ENCODE results near the gene PIGN. TPM values are rescaled to one million over a fixed set of nuclear protein-coding genes. Genes with fewer than 3 reads are reported as not detected.

The PIGN gene
- total RNA-seq, 1 donor from 2014 or later, result 22.6 TPM

DNA sequence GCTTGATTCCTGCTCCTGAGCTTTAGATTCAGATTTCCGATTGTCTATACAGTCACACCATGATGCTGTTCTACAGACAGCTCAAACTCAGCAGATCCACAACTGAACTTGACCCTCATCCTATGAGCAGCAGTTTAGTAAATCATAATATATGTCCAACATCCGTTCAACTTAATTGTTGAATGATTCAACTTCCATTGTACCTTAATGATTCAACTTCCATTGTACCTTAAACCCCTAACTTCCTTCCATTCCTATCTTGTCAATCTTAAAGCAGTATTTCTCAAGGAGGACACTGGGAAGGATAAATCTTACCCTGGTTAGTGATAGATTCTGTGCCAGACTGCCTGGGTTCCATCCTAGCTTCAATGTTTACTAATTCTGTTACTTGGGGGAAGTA lies 60.1 kb downstream of the PIGN start:
- Histone ChIP-seq H3K27me3 (ENCODE audit: control insufficient read depth, insufficient read depth, low read length) (no peaks in the 10 kb centered on the region), H3K36me3 (ENCODE audit: control insufficient read depth, insufficient read depth, low read length) (no peaks in the 10 kb centered on the region), H3K4me3 (ENCODE audit: low read depth, low read length) (no peak overlapping the region)
- DNase-seq (ENCODE audit: low read depth), result no peak
- TF ChIP-seq, protein P1, sequence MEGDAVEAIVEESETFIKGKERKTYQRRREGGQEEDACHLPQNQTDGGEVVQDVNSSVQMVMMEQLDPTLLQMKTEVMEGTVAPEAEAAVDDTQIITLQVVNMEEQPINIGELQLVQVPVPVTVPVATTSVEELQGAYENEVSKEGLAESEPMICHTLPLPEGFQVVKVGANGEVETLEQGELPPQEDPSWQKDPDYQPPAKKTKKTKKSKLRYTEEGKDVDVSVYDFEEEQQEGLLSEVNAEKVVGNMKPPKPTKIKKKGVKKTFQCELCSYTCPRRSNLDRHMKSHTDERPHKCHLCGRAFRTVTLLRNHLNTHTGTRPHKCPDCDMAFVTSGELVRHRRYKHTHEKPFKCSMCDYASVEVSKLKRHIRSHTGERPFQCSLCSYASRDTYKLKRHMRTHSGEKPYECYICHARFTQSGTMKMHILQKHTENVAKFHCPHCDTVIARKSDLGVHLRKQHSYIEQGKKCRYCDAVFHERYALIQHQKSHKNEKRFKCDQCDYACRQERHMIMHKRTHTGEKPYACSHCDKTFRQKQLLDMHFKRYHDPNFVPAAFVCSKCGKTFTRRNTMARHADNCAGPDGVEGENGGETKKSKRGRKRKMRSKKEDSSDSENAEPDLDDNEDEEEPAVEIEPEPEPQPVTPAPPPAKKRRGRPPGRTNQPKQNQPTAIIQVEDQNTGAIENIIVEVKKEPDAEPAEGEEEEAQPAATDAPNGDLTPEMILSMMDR (IDR thresholded peaks at IDR 0.05; ENCODE audit: insufficient read depth, low read length, poor library complexity, severe bottlenecking), result no peak

DNA sequence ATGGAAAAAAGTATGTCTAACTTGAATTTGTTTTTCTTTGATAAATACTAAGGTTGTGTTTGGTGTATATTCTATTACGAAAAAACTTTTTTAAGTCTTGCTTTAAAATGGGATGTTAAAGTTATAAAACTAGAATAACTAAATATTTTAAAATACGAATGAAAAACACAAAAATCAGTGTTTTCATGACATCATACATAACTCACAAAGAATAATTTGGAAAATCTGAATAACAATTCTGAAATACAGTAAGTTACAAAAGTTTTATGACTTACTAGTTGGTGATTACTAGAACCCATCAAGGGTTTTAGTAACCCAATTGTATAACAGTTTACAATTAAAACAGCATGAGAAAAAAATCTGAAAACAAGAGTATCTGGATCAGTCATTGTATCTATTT lies 61.2 kb downstream of the PIGN start:
- Histone ChIP-seq H3K27me3 (ENCODE audit: control insufficient read depth, insufficient read depth, low read length) (no peaks in the 10 kb centered on the region), H3K36me3 (ENCODE audit: control insufficient read depth, insufficient read depth, low read length) (no peaks in the 10 kb centered on the region), H3K4me3 (ENCODE audit: low read depth, low read length) (no peak overlapping the region)
- no peak for DNase-seq (ENCODE audit: low read depth)
- TF ChIP-seq, protein P1 (IDR thresholded peaks at IDR 0.05; ENCODE audit: insufficient read depth, low read length, poor library complexity, severe bottlenecking), result no peak

DNA sequence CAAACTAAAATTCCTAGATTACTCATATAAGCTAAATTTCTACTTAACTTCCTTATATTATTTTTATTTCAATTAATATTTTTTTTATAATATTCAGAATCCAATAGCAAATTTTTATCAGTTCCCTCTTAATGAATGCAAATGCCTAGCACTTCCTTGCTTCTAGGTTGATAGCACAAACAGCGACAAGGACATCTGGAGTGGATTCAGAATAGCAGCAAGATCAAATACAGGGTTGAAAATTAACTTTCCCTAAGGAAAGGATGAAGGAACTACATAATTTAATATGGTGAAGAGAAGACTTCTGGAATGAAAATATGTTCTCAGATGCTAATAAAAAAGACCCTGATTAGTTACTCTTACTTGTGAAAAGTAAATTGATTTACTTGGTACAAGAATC lies 64.5 kb downstream of the PIGN start:
- no peaks in the 10 kb centered on the region for H3K36me3 ChIP-seq (ENCODE audit: control insufficient read depth, insufficient read depth, low read length)
- DNase-seq (ENCODE audit: low read depth), result no peak
- no peak overlapping the region for H3K4me3 ChIP-seq (ENCODE audit: low read depth, low read length)
- H3K27me3 ChIP-seq (ENCODE audit: control insufficient read depth, insufficient read depth, low read length), result no peaks in the 10 kb centered on the region
- TF ChIP-seq, protein P1 (IDR thresholded peaks at IDR 0.05; ENCODE audit: insufficient read depth, low read length, poor library complexity, severe bottlenecking), result no peak

DNA sequence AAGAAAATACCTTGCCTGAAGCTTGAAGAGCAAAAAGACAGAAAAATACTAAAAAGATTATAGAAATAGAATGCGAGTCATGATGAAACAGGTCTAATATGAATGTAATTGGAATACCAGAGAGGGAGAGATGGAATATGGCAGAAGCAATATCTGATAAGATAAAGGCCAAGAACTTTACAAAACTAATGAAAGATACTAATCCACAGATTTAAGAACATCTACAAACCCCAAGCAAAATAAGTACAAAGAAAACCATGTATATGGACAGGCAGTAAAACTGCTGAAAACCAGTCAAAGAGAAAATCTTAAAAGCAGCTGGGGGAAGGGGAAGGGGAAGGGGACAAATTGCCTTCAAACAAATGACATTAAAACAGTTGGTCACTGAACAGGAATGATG lies 67.0 kb downstream of the PIGN start:
- Histone ChIP-seq H3K27me3 (ENCODE audit: control insufficient read depth, insufficient read depth, low read length) (no peaks in the 10 kb centered on the region), H3K4me3 (ENCODE audit: low read depth, low read length) (no peak overlapping the region), H3K36me3 (ENCODE audit: control insufficient read depth, insufficient read depth, low read length) (no peaks in the 10 kb centered on the region)
- DNase-seq (ENCODE audit: low read depth), result no peak
- TF ChIP-seq, protein P1 (IDR thresholded peaks at IDR 0.05; ENCODE audit: insufficient read depth, low read length, poor library complexity, severe bottlenecking), result no peak

DNA sequence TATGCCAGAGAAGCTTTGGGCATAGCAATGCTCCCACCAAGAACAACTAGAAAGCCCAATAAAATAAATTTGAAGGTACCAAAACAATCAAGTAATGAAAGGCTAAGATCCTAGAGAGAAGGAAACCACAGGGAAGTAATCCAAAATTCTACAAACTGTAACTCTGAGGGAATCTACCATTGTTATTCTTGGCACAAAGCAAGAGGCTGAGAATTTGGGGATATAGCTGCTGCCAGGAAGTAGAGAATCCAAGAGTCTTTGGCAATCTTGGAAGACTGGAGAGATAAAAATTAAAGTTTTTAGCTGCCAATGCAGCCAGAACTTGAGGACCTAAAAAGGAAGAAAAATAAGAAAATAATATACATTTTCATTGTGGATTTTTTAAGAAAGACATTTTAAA lies 68.5 kb downstream of the PIGN start:
- no peaks in the 10 kb centered on the region for H3K36me3 ChIP-seq (ENCODE audit: control insufficient read depth, insufficient read depth, low read length)
- no peak overlapping the region for H3K4me3 ChIP-seq (ENCODE audit: low read depth, low read length)
- no peaks in the 10 kb centered on the region for H3K27me3 ChIP-seq (ENCODE audit: control insufficient read depth, insufficient read depth, low read length)
- DNase-seq (ENCODE audit: low read depth), result no peak
- TF ChIP-seq, protein P1 (IDR thresholded peaks at IDR 0.05; ENCODE audit: insufficient read depth, low read length, poor library complexity, severe bottlenecking), result no peak

DNA sequence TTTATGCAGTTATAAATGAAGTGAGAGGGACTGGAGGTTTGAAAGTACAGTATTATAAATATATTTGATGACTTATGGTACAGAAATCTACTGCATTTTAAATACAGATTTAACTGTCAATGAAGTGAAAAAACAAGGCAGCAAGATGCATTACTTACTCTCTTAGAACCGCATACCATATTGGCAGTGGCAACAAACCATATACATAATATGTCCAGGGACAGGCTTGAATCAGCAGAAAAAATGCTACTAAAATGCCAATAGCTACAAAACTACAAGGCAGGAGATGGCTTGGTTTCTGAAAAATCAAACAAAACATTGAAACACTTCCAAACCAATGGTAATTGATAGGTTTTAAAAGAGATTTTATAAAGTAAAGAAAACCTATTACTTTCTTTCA lies 77.2 kb downstream of the PIGN start:
- no peak for DNase-seq (ENCODE audit: low read depth)
- H3K27me3 ChIP-seq (ENCODE audit: control insufficient read depth, insufficient read depth, low read length), result no peaks in the 10 kb centered on the region
- TF ChIP-seq, protein P1 (IDR thresholded peaks at IDR 0.05; ENCODE audit: insufficient read depth, low read length, poor library complexity, severe bottlenecking), result no peak

More for the DNA sequence above, 77.2 kb downstream of the PIGN start:
- Histone ChIP-seq H3K36me3 (ENCODE audit: control insufficient read depth, insufficient read depth, low read length) (no peaks in the 10 kb centered on the region), H3K4me3 (ENCODE audit: low read depth, low read length) (no peak overlapping the region)
